Panc1 (cell line): ENCODE data around the gene ARID5B. TPM values are rescaled to one million over a fixed set of nuclear protein-coding genes. Genes with fewer than 3 reads are reported as not detected.

Source experiments
- ATAC-seq: fragments of 200-7000 bp; cut with Tn5 transposase; 2 replicates; pipeline ENCODE4 v1.9.1; 2020; ENCODE audit warnings: mild to moderate bottlenecking, moderate library complexity
- BruUV-seq: library from RNA; stranded (reverse); fragments of 400-500 nt; replicated peaks from 2 replicates; lab custom pipeline; 2021; lab: Mats Ljungman, UMichigan
- CTCF ChIA-PET: fragments of 300-600 bp; sonication (Branson Sonifier 250); formaldehyde crosslinking; loops from one replicate; lab custom pipeline; 2022; ENCODE audit warnings: antibody characterized with exemption; lab: Charles Lee
- POLR2A ChIA-PET: fragments of 300-600 bp; sonication (Branson Sonifier 250); formaldehyde crosslinking; loops from one replicate; lab custom pipeline; 2022; ENCODE audit warnings: antibody characterized with exemption; lab: Charles Lee
- DNase-seq: peaks from one replicate; pipeline ENCODE4 v3.0.0-alpha.2; 2010; ENCODE audit warnings: low read depth, low spot score
- H3K27ac ChIP-seq: 2 replicates; pipeline ENCODE4 v1.5.1; 2011; ENCODE audit warnings: mild to moderate bottlenecking, low read length, inconsistent platforms
- H3K27me3 ChIP-seq: fragments of 200-500 bp; sonication (Bioruptor generic); 2 replicates; pipeline ENCODE4 v1.6.0; 2014; ENCODE audit warnings: low read length, inconsistent platforms; ENCODE audit not compliant: control insufficient read depth, insufficient read depth
- H3K36me3 ChIP-seq: fragments of 200-500 bp; sonication (Bioruptor generic); 2 replicates; pipeline ENCODE4 v1.5.1; 2014; ENCODE audit warnings: inconsistent platforms, mild to moderate bottlenecking, low read length, moderate library complexity; ENCODE audit not compliant: control insufficient read depth, insufficient read depth
- H3K4me1 ChIP-seq: 2 replicates; pipeline ENCODE4 v1.5.1; 2011; ENCODE audit warnings: inconsistent platforms, mild to moderate bottlenecking, low read length, moderate library complexity; ENCODE audit not compliant: control insufficient read depth, insufficient read depth
- H3K4me3 ChIP-seq, 2 experiments: 2 replicates each; pipeline ENCODE4 v1.5.1; 2011 to 2012; ENCODE audit warnings: low read depth in 2 of 2, low read length in 2 of 2, mild to moderate bottlenecking in 2 of 2, inconsistent platforms in 1 of 2, moderate library complexity in 1 of 2
- H3K9me3 ChIP-seq: fragments of 200-500 bp; sonication (Bioruptor generic); 2 replicates; pipeline ENCODE4 v1.5.1; 2014; ENCODE audit warnings: low read depth, mild to moderate bottlenecking, inconsistent platforms, low read length, moderate library complexity; ENCODE audit not compliant: control insufficient read depth, insufficient read depth
- POLR2AphosphoS5 ChIP-seq: IDR thresholded peaks from 2 replicates; pipeline ENCODE4 v1.6.1; 2012; ENCODE audit warnings: mild to moderate bottlenecking, low read depth, low read length, moderate library complexity
- SIN3A ChIP-seq: IDR thresholded peaks from 2 replicates; pipeline ENCODE4 v1.6.1; 2012; ENCODE audit warnings: low read depth, mild to moderate bottlenecking, low read length, moderate library complexity, borderline replicate concordance; ENCODE audit not compliant: insufficient read depth
- TCF7L2 ChIP-seq: IDR thresholded peaks from 2 replicates; pipeline ENCODE4 v1.6.1; 2011; ENCODE audit warnings: mild to moderate bottlenecking, low read depth, low read length, inconsistent platforms
- in situ Hi-C: cut with HindIII; loops from 2 replicates; pipeline ENCODE4 v1.10.0; 2016; ENCODE audit warnings: low sequenced_read_pairs, low pct_unique_long_range_greater_than_20kb
- intact Hi-C: fragments of 100-400 bp; cut with micrococcal nuclease; formaldehyde crosslinking; loops from one replicate; pipeline ENCODE4 v1.10.0; 2022; ENCODE audit not compliant: unreplicated experiment
- total RNA-seq: library from RNA; stranded (reverse); gene quantifications from one replicate; pipeline ENCODE4 v1.2.1, GENCODE V29; 2021; ENCODE audit not compliant: unreplicated experiment
- TF ChIP-seq, protein P1 (sequence below), 2 experiments: IDR thresholded peaks; 2 replicates each; pipeline ENCODE4 v1.6.1; 2011 to 2012; ENCODE audit warnings: low read depth in 2 of 2, control low read depth in 1 of 2, low read length in 1 of 2, mild to moderate bottlenecking in 1 of 2, moderate library complexity in 1 of 2; ENCODE audit not compliant: insufficient read depth in 1 of 2
- TF ChIP-seq, protein P2 (sequence below): fragments of 450-650 bp; IDR thresholded peaks from 2 replicates; pipeline ENCODE4 v1.5.1; 2017; ENCODE audit warnings: mild to moderate bottlenecking

Gene ARID5B
- total RNA-seq, 1 experiment from 2014 or later, result 22.7 TPM

DNA sequence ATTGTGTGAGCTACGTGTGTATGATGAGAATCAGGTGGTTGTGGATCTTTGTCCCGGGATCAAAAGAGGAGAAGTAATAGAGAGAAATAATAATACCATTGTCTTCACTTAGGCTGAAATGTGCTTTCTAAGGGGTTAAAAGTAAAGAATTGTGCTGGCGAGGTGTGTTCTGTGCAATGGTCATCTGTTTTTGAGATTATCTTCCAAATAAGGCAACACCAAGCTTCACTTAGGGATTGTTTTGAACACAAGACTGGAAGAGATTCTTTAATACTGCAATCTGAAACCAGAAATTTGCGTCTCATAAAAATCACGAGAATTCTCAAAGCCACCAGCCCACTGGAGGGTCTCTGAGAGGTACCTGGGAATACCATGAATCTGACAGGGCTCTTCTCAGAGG is 84.2 kb downstream of the ARID5B start:
- Histone ChIP-seq H3K4me3 (no peak overlapping the region), H3K36me3 (no peaks in the 10 kb centered on the region), H3K9me3 (no peaks in the 10 kb centered on the region), H3K27ac (no peak overlapping the region), H3K27me3 (no peaks in the 10 kb centered on the region), H3K4me1 (peaks cover 35% of the 10 kb centered on the region)
- in situ Hi-C loops (no loop called here), intact Hi-C loops (no loop called here)
- no peak for DNase-seq
- CTCF ChIA-PET, result no interaction called here
- TF ChIP-seq SIN3A (no peak), POLR2AphosphoS5 (no peak), TCF7L2 (no peak)
- TF ChIP-seq, protein P1, sequence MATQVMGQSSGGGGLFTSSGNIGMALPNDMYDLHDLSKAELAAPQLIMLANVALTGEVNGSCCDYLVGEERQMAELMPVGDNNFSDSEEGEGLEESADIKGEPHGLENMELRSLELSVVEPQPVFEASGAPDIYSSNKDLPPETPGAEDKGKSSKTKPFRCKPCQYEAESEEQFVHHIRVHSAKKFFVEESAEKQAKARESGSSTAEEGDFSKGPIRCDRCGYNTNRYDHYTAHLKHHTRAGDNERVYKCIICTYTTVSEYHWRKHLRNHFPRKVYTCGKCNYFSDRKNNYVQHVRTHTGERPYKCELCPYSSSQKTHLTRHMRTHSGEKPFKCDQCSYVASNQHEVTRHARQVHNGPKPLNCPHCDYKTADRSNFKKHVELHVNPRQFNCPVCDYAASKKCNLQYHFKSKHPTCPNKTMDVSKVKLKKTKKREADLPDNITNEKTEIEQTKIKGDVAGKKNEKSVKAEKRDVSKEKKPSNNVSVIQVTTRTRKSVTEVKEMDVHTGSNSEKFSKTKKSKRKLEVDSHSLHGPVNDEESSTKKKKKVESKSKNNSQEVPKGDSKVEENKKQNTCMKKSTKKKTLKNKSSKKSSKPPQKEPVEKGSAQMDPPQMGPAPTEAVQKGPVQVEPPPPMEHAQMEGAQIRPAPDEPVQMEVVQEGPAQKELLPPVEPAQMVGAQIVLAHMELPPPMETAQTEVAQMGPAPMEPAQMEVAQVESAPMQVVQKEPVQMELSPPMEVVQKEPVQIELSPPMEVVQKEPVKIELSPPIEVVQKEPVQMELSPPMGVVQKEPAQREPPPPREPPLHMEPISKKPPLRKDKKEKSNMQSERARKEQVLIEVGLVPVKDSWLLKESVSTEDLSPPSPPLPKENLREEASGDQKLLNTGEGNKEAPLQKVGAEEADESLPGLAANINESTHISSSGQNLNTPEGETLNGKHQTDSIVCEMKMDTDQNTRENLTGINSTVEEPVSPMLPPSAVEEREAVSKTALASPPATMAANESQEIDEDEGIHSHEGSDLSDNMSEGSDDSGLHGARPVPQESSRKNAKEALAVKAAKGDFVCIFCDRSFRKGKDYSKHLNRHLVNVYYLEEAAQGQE (IDR thresholded peaks at IDR 0.05; ENCODE audit: insufficient read depth in 1 of 2, low read depth in 2 of 2, low read length in 1 of 2), result no peak
- TF ChIP-seq, protein P2, sequence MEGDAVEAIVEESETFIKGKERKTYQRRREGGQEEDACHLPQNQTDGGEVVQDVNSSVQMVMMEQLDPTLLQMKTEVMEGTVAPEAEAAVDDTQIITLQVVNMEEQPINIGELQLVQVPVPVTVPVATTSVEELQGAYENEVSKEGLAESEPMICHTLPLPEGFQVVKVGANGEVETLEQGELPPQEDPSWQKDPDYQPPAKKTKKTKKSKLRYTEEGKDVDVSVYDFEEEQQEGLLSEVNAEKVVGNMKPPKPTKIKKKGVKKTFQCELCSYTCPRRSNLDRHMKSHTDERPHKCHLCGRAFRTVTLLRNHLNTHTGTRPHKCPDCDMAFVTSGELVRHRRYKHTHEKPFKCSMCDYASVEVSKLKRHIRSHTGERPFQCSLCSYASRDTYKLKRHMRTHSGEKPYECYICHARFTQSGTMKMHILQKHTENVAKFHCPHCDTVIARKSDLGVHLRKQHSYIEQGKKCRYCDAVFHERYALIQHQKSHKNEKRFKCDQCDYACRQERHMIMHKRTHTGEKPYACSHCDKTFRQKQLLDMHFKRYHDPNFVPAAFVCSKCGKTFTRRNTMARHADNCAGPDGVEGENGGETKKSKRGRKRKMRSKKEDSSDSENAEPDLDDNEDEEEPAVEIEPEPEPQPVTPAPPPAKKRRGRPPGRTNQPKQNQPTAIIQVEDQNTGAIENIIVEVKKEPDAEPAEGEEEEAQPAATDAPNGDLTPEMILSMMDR, result no peak
- no peak for ATAC-seq
- POLR2A ChIA-PET, result no interaction called here
- no TSS peak for BruUV-seq

DNA sequence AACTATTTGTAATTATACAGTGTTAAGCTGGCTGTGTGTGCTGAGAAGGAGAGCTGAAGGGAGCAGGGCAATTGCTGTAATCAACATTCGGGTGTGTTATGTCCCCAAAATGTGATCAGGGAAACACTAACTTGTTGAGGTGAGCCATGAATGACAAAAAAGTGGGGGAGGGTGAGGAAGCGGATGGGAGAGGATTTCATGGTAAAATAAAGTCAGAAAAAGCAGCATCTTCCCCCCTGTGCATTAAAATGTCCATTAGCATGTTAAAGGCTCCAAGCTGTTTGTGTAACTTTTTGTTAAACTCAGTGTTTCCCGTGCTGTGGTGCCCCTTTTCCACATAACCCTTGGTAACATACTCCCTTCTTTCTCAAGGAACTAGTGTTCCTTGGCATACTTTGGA is 84.9 kb downstream of the ARID5B start:
- intact Hi-C loops (no loop called here), in situ Hi-C loops (no loop called here)
- BruUV-seq, result no TSS peak
- no peaks in the 10 kb centered on the region for H3K27me3 ChIP-seq
- ATAC-seq (no peak), DNase-seq (no peak)
- TF ChIP-seq TCF7L2 (no peak), SIN3A (no peak), POLR2AphosphoS5 (no peak)
- TF ChIP-seq, protein P2, result no peak
- TF ChIP-seq, protein P1 (IDR thresholded peaks at IDR 0.05; ENCODE audit: insufficient read depth in 1 of 2, low read depth in 2 of 2, low read length in 1 of 2), result no peak
- POLR2A ChIA-PET, result no interaction called here
- H3K4me1 ChIP-seq, result peaks cover 35% of the 10 kb centered on the region
- H3K4me3 ChIP-seq, result no peak overlapping the region
- CTCF ChIA-PET, result no interaction called here
- no peaks in the 10 kb centered on the region for H3K36me3 ChIP-seq
- no peaks in the 10 kb centered on the region for H3K9me3 ChIP-seq
- H3K27ac ChIP-seq, result peak overlapping the region; percentile 29
